ENCODE results near the gene SHROOM3. TPM values are rescaled to one million over a fixed set of nuclear protein-coding genes. Genes with fewer than 3 reads are reported as not detected.

Gene SHROOM3
- total and polyA plus RNA-seq, 2 of the 13 experiments (the other 11 are each of a cell fraction or from before 2014, with no cell fraction given), result 0.01 TPM; not detected in 1

DNA sequence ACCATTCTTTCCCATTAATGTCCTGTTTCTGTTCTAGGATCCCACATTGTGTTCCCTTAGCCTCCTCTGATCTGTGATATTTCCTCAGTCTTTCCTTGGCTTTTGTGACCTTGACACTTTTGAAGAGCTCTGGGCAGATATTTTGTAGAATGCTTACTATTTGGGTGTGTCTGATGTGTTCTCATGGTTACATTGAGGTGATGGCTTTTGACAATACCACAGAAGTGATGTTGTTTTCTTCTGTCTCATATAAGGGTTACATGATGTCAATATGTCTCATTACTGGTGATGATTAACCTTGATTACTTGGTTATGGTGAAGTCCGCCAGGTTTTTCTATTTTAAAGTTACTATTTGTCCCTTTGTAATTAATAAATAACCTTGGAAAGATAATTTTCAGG, 279.2 kb downstream of the SHROOM3 start:
- no TSS peak for BruUV-seq (replicated peaks)
- in situ Hi-C loops (cut with HindIII; ENCODE audit: extremely low pct_ligation_motif_present, low pct_unique_long_range_greater_than_20kb) (no loop called here), intact Hi-C loops (cut with micrococcal nuclease; ENCODE audit: unreplicated experiment) (no loop called here)
- ATAC-seq, result no peak
- no peak for FAIRE-seq
- H3K9me3 ChIP-seq (ENCODE audit: low read length), result no peaks in the 10 kb centered on the region
- ChIA-PET POLR2A (no interaction called here), CTCF (ENCODE audit: low intra/inter-chr PET ratio, low total read pairs) (no interaction called here)
- H3K9ac ChIP-seq (ENCODE audit: insufficient read depth, low read depth, low read length), result no peak overlapping the region
- H3K27ac ChIP-seq (ENCODE audit: extremely low read length, insufficient read depth, low read length), result no peak overlapping the region
- TF ChIP-seq NFE2L1 (CRISPR knock-in tag; IDR thresholded peaks at IDR 0.05; ENCODE audit: borderline replicate concordance), result no peak
- TF ChIP-seq MIXL1 (CRISPR knock-in tag; IDR thresholded peaks at IDR 0.05), result no peak
- TF ChIP-seq, protein P1, sequence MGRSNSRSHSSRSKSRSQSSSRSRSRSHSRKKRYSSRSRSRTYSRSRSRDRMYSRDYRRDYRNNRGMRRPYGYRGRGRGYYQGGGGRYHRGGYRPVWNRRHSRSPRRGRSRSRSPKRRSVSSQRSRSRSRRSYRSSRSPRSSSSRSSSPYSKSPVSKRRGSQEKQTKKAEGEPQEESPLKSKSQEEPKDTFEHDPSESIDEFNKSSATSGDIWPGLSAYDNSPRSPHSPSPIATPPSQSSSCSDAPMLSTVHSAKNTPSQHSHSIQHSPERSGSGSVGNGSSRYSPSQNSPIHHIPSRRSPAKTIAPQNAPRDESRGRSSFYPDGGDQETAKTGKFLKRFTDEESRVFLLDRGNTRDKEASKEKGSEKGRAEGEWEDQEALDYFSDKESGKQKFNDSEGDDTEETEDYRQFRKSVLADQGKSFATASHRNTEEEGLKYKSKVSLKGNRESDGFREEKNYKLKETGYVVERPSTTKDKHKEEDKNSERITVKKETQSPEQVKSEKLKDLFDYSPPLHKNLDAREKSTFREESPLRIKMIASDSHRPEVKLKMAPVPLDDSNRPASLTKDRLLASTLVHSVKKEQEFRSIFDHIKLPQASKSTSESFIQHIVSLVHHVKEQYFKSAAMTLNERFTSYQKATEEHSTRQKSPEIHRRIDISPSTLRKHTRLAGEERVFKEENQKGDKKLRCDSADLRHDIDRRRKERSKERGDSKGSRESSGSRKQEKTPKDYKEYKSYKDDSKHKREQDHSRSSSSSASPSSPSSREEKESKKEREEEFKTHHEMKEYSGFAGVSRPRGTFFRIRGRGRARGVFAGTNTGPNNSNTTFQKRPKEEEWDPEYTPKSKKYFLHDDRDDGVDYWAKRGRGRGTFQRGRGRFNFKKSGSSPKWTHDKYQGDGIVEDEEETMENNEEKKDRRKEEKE (IDR thresholded peaks at IDR 0.05), result no peak
- TF ChIP-seq, protein P2, sequence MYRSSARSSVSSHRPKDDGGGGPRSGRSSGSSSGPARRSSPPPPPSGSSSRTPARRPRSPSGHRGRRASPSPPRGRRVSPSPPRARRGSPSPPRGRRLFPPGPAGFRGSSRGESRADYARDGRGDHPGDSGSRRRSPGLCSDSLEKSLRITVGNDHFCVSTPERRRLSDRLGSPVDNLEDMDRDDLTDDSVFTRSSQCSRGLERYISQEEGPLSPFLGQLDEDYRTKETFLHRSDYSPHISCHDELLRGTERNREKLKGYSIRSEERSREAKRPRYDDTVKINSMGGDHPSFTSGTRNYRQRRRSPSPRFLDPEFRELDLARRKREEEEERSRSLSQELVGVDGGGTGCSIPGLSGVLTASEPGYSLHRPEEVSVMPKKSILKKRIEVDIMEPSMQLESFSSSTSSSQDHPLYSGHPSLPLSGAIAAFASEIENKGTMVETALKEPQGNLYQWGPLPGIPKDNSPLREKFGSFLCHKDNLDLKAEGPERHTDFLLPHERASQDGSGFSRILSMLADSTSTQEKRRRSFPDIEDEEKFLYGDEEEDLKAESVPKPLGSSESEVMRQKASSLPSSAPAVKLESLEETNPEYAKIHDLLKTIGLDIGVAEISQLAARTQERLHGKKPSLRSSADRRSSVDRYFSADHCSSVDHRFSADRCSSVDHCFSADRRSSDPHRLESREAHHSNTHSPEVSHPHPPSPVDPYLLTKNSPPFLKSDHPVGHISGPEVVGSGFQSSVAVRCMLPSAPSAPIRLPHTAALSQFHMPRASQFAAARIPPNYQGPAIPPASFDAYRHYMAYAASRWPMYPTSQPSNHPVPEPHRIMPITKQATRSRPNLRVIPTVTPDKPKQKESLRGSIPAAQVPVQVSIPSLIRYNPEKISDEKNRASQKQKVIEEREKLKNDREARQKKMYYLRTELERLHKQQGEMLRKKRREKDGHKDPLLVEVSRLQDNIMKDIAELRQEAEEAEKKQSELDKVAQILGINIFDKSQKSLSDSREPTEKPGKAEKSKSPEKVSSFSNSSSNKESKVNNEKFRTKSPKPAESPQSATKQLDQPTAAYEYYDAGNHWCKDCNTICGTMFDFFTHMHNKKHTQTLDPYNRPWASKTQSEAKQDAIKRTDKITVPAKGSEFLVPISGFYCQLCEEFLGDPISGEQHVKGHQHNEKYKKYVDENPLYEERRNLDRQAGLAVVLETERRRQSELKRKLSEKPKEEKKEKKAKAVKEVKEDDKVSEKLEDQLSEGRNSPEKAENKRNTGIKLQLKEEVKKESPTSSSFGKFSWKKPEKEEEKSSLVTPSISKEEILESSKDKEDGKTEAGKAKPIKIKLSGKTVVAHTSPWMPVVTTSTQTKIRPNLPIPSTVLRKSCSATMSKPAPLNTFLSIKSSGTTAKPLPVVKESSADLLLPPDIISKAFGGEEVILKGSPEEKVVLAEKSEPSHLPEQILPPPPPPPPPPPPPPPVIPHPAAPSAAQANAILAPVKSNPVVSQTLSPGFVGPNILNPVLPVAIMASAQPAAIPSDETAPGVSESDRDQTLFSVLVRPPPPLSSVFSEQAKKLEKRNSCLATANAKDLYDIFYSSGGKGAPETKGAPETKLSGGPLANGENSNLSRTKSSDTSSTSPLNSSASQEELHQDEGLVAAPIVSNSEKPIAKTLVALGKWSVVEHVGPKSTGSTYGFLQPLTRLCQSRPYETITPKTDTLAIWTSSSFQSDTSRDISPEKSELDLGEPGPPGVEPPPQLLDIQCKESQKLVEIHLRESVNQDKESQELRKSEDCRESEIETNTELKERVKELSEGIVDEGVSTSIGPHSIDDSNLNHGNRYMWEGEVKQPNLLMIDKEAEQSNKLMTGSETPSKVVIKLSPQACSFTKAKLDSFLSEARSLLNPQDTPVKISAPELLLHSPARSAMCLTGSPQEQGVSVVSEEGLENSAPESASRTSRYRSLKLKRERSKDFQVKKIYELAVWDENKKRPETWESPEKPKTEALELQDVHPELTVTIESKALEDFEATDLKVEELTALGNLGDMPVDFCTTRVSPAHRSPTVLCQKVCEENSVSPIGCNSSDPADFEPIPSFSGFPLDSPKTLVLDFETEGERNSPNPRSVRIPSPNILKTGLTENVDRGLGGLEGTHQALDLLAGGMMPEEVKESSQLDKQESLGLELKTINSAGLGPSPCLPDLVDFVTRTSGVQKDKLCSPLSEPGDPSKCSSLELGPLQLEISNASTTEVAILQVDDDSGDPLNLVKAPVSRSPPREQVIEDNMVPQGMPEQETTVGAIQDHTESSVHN (CRISPR knock-in tag; IDR thresholded peaks at IDR 0.05), result no peak
- TF ChIP-seq, protein P3, sequence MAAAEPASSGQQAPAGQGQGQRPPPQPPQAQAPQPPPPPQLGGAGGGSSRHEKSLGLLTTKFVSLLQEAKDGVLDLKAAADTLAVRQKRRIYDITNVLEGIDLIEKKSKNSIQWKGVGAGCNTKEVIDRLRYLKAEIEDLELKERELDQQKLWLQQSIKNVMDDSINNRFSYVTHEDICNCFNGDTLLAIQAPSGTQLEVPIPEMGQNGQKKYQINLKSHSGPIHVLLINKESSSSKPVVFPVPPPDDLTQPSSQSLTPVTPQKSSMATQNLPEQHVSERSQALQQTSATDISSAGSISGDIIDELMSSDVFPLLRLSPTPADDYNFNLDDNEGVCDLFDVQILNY (CRISPR knock-in tag; conservative IDR thresholded peaks at IDR 0.05), result no peak
- no peak for TF ChIP-seq ZNF577 (CRISPR knock-in tag; IDR thresholded peaks at IDR 0.05; ENCODE audit: borderline replicate concordance, low read depth)
- no peak for TF ChIP-seq ZFYVE20 (CRISPR knock-in tag; IDR thresholded peaks at IDR 0.05; ENCODE audit: borderline replicate concordance, low read depth)
- TF ChIP-seq EEA1 (CRISPR knock-in tag; IDR thresholded peaks at IDR 0.05; ENCODE audit: borderline replicate concordance), result no peak
- no peak for TF ChIP-seq PRMT3 (CRISPR knock-in tag; IDR thresholded peaks at IDR 0.05; ENCODE audit: borderline replicate concordance, low read depth)
- no peaks in the 10 kb centered on the region for H3K4me1 ChIP-seq (ENCODE audit: insufficient read depth, low read length)
- H3K4me3 ChIP-seq (replicated peaks in 1 of 3; ENCODE audit: insufficient read depth in 1 of 3, low read depth in 2 of 3, low read length in 3 of 3), result no peak overlapping the region
- no peak overlapping the region for H2AFZ ChIP-seq (ENCODE audit: low read length)
- H3K4me2 ChIP-seq (ENCODE audit: low read depth, low read length), result no peak overlapping the region
- no peaks in the 10 kb centered on the region for H4K20me1 ChIP-seq (ENCODE audit: insufficient read depth, low read length)
- H3K36me3 ChIP-seq (replicated peaks in 1 of 2; ENCODE audit: control insufficient read depth in 1 of 2, insufficient read depth in 2 of 2, low read length in 2 of 2), result no peaks in the 10 kb centered on the region
- no peaks in the 10 kb centered on the region for H3K79me2 ChIP-seq (ENCODE audit: insufficient read depth, low read length)
- WGBS (ENCODE audit: low lambda C conversion rate), result 32% methylated on average over 1 of the region's 1 CpG
- peaks cover 1 to 7% of the 10 kb centered on the region in 2 experiments; a peak in 1 of 5 replicates for H3K27me3 ChIP-seq (ENCODE audit: control insufficient read depth in 1 of 2, insufficient read depth in 2 of 2, low read length in 2 of 2)
- no peak for DNase-seq (ENCODE audit: low spot score)

All from HepG2 (cell line).